HG03342 (cell line): Measurements from ENCODE around the gene CXCL14.
"Not testable (repeated sequence)": the region's sequence is repeated elsewhere in the genome, so short reads cannot be mapped to it uniquely, and the experiment has no call there.

Experiments
- ATAC-seq: cut with Tn5 transposase; IDR thresholded peaks from one replicate; pipeline ENCODE4 v1.9.1; 2021; ENCODE audit warnings: mild to moderate bottlenecking, moderate library complexity; ENCODE audit not compliant: unreplicated experiment

Gene CXCL14

DNA sequence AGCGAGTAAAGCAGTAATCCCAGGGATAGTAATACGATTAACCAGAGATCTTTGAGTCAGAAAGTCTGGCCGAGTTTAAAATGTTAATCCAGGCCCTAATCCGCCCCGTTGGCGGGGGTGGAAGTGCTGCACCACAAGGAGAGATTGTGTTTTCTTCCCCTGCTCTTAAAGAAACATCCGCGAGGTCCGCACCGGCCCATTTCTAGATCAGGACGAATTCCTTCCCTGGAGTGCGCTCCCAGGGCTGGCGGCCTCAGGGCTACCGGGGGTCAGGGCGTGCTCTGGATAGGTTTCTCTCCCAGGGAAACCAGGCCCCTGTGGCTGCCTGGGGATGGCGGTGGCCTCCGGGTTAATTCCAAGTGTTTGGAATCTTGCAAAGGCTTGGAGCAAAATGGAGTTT, 33.7 kb downstream of the CXCL14 start:
- no peak for ATAC-seq

DNA sequence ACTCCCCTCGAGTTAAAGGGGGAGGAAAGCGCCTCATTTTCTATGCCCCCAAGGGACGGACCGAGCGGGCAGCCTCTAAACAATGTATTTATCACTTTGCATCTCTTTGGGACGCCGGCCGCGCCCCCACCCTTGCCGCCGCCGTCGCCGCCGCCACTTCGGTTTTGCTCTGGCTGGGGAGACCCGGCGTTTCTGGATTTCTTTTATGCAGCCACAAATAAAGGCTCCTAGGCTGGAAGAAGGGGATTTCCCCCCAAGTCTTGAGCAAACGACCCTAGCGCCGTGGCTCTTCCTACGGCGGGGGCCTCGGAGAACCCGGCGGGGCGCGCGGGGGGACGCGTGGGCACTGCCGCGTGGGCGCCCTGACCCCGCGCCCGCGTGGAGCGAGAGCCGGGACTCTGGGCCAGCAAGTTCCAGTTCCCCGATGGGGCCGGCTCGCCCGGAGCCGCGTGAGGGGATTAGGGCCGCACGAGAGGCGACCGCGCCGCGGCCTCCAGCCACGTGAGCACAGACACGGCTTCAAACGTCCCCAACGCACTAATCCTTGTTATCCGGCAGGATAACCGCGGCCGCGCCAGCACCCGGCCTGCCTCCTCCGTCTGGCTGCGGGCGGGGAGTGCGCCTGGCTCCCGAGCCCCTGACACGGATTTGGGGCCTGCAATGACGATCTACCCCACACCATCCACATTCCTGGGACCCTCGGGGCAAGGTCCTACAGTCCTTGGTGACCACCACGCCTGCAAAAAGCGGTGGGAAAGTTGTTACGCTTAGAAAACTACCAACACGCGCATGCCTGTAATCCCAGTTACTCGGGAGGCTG, 35.1 kb downstream of the CXCL14 start:
- ATAC-seq = no peak

- no peak for ATAC-seq
Measured at GRCh38 chr5:135543001-135543484, 35.7 kb downstream of the CXCL14 start.

DNA sequence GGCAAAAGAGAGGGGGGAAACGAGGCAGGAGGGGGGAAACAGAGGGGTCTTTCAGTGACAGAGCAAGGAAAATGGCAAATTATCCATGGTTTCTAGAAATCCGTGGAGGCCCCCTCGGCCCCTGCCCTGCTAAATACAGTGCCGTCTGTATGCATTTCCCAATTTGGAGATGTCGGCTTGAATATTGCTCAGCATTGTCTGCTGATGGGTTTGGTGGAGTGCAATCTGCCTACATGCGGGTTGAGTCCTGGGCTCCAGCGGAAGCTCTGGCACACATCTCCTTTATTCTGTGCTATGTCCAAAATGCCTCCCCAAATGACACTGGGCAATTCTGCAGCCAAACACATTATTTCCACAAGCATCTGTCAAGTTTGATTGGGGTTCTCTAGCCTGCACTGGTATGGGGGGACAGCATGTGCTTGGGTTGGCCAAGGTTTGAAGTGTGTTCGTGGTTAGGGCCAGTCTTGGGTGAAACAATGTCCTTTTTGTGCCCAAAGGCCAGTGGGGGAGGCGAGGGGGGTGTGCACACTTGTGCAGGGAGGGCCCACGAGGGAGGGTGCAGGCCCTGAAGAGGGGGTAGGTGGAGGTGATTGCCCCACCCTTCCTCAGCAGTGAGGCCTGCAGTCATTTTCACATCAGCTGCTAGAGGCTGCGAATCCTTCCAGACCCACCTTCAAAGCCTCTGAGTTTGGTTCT, 36.8 kb downstream of the CXCL14 start:
- ATAC-seq = no peak

DNA sequence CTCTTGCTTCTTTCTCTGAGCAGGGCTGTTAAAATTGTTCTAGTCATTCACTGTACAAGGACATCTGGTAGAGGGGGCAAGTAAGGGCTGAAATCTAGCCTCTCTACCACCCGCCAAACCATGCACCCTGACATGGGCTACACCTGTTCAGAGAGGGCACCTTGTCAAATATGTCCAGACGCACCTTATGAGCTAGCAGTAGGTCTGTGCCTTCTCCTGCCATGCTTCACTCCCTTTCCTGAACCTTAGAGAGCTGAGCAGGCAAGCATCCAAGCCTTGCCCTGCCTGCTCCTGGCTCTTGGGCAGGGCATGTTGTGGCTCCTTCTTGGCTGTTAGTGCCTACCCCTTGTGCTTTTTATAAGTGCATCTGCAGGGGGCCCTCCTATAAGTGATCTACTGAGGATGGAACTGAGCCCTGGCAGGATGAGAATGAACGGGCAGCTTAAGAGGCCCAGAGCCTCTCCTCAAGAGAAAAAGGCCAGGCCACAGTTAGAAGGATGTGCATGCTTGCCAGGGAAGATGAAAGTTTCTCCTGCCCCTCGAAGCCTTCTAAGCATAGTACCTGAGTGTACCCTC, 39.3 kb downstream of the CXCL14 start:
- no peak for ATAC-seq

DNA sequence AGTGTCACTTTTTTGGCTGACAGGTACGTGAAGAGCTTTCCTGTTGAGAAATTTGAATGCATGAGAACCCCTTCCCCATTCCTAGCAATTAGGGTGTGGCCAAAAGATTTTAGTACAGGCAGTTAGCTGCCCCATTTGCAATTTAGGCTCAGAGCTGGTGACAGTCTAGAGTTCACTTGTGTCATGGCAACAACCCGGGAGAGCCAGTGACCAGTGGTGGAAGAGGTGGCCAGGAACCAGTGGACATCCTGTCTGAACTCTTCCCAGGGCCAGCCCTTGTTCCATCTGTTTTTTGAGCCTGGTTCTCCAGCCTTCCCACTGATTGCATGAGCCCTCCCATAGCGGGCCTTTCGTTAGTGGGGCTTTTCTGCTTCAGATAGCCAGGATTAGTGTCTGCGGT, 40.5 kb downstream of the CXCL14 start:
- no peak for ATAC-seq

- no peak for ATAC-seq
Measured at GRCh38 chr5:135537745-135538144, 41.0 kb downstream of the CXCL14 start.

DNA sequence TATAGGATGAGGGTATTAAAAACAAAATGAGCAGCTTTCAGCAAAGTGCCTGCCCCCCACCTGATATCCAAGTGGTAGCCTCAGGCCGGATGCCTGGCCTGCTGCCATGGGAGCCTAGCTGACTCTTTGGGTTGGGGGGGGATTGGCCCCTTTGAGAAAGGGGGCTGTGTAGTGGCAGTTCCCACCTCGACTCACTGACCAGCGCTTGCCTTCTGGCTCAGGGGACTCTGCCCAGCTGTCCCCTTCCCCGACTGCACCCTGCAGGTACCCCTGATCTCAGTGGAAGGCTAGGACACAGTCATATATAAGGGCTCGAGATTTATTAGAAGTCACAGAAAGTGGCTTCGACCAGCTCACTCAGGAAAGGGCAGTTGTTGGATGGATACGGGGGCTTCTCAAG, 41.5 kb downstream of the CXCL14 start:
- no peak for ATAC-seq

- no peak for ATAC-seq
Measured at GRCh38 chr5:135535820-135536801, 42.7 kb downstream of the CXCL14 start, which contains the start of gene NEUROG1. NEUROG1 (minus strand) TSS chr5:135535964; CDS start chr5:135535690, 274 bp downstream.

GRCh38 chr5:135535420-135535819, 43.4 kb downstream of the CXCL14 start:
- no peak for ATAC-seq

- ATAC-seq = no peak
Measured at GRCh38 chr5:135534609-135535419, 44.0 kb downstream of the CXCL14 start.

GRCh38 chr5:135533794-135534193, 45.0 kb downstream of the CXCL14 start:
- ATAC-seq = no peak

DNA sequence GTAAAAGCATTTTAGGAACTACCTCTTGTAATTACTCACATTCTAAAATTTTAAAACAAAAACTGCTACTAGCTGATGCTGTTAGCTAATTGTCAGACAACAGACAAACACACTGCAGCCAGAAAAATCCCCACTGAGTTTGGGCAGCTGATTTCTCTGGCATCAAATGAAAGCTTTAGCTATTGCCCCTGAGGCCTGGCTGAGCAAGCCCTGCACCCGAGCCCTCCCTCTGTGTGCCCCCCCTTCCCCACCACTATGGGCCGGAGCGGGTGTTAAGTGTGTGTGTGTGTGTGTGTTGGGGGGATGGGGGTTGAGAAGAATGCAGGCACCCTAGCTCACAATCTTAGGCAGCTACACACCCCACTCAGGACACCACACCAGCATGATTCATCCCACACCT, 45.5 kb downstream of the CXCL14 start:
- no peak for ATAC-seq

DNA sequence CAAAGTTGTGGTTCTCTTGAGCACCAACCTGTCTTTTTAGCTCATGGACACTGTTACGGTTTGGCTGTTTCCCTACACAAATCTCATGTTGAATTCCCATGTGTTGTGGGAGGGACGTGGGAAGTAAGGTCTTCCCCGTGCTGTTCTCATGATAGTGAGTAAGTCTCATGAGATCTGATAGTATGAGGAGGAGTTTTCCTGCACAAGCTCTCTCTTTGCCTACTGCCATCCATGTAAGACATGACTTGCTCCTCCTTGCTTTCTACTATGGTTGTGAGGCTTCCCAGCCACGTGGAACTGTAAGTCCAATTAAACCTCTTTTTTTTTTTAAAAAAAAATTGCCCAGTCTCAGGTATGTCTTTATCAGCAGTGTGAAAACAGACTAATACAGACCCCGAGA, 49.2 kb downstream of the CXCL14 start:
- ATAC-seq = not testable (repeated sequence)

DNA sequence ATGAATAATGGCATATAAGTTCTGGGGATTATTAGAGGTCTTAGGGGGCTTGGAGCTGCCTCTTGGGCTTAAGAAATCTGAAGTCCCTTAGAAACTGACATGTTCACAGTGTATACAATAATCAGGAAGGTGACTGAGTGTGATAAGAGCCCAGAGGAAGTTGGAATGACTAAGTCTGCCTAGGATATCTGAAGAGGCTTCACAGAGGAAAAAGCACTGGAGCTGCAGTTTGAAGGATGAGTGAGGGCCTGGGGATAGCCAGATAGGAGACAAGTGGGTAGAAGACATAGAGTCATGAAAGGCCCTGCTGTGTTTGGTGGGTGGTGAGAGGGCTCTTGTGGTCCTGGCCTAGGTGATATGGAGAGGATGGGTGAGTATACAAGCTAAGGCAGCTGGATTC, 51.9 kb downstream of the CXCL14 start:
- ATAC-seq = no peak

DNA sequence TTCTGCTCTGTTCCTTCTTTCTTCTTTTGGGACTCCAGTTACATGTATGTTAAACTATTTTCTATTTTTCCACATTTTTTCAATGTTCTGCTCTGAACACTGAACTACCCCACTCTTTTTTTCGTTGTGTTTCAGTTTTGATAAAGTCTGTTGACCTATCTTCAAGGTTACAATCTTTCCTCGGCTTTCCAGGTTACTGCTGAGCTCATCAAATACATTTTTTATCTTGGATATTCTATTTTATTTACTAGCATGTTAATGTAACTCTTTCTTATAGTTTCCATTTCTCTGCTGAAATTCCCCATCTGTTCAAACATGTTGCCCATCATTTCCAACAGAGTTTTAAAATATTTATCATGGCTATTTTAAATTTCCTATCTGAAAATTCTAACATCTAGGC, 56.8 kb downstream of the CXCL14 start:
- ATAC-seq = no peak
